HepG2 (cell line): ENCODE results near the gene LINC00237. TPM values are rescaled to one million over a fixed set of nuclear protein-coding genes. Genes with fewer than 3 reads are reported as not detected.
A peak's percentile ranks its signal among the peaks of the same experiment; 100 is the strongest.

ENCODE experiments used
- AGO1 ChIP-seq: fragments of 200-400 bp; formaldehyde crosslinking; IDR thresholded peaks from 2 replicates; pipeline ENCODE4 v1.6.1; 2017; ENCODE audit warnings: mild to moderate bottlenecking, low read depth, low read length, moderate library complexity; ENCODE audit not compliant: poor library complexity, severe bottlenecking
- ARNT2 ChIP-seq: sonication (generic); formaldehyde crosslinking; IDR thresholded peaks from 2 replicates; pipeline ENCODE4 v1.8.0; 2022; ENCODE audit warnings: mild to moderate bottlenecking, low read depth, missing genetic modification reagents, moderate library complexity
- CAMTA2 ChIP-seq: sonication (generic); formaldehyde crosslinking; IDR thresholded peaks from 2 replicates; pipeline ENCODE4 v1.4.0; 2020; ENCODE audit warnings: mild to moderate bottlenecking, missing genetic modification reagents, borderline replicate concordance
- CENPBD1 ChIP-seq: sonication (generic); formaldehyde crosslinking; IDR thresholded peaks from 2 replicates; pipeline ENCODE4 v1.8.0; 2022; ENCODE audit warnings: missing genetic modification reagents, low read depth, mild to moderate bottlenecking, borderline replicate concordance
- CTCF ChIP-seq: sonication (generic); formaldehyde crosslinking; IDR thresholded peaks from 2 replicates; pipeline ENCODE4 v1.5.0; 2020; ENCODE audit warnings: mild to moderate bottlenecking, missing genetic modification reagents, moderate library complexity
- E2F2 ChIP-seq: sonication (generic); formaldehyde crosslinking; IDR thresholded peaks from 2 replicates; pipeline ENCODE4 v1.4.0; 2020; ENCODE audit warnings: missing genetic modification reagents, borderline replicate concordance
- GATA4 ChIP-seq: sonication (generic); IDR thresholded peaks from 2 replicates; pipeline ENCODE4 v1.6.1; 2016; ENCODE audit warnings: antibody characterized with exemption, low read depth, borderline replicate concordance
- KMT2B ChIP-seq: IDR thresholded peaks from 2 replicates; pipeline ENCODE4 v1.6.1; 2016; ENCODE audit warnings: missing genetic modification reagents, missing compliant biosample characterization
- MIER3 ChIP-seq: IDR thresholded peaks from 2 replicates; pipeline ENCODE4 v1.6.1; 2016; ENCODE audit warnings: missing compliant biosample characterization, borderline replicate concordance
- NKX3-1 ChIP-seq: sonication (generic); formaldehyde crosslinking; IDR thresholded peaks from 2 replicates; pipeline ENCODE4 v1.5.0; 2020; ENCODE audit warnings: missing genetic modification reagents
- REL ChIP-seq: sonication (generic); formaldehyde crosslinking; conservative IDR thresholded peaks from 2 replicates; pipeline ENCODE4 v1.8.0; 2022; ENCODE audit warnings: mild to moderate bottlenecking, missing genetic modification reagents, moderate library complexity
- SALL2 ChIP-seq: sonication (generic); formaldehyde crosslinking; IDR thresholded peaks from 2 replicates; pipeline ENCODE4 v1.8.1; 2023; ENCODE audit warnings: mild to moderate bottlenecking, missing genetic modification reagents, inconsistent platforms
- SMC3 ChIP-seq: IDR thresholded peaks from 2 replicates; pipeline ENCODE4 v1.6.1; 2011; ENCODE audit warnings: low read length, improper control_type of control experiment
- TERF1 ChIP-seq: sonication (generic); formaldehyde crosslinking; IDR thresholded peaks from 2 replicates; pipeline ENCODE4 v1.8.0; 2022; ENCODE audit warnings: mild to moderate bottlenecking, missing genetic modification reagents, moderate library complexity
- TFAP4 ChIP-seq: sonication (generic); IDR thresholded peaks from 2 replicates; pipeline ENCODE4 v1.6.1; 2016; ENCODE audit warnings: low read depth, borderline replicate concordance
- ZBTB10 ChIP-seq: sonication (generic); formaldehyde crosslinking; IDR thresholded peaks from 2 replicates; pipeline ENCODE4 v1.4.0; 2020; ENCODE audit warnings: missing genetic modification reagents, borderline replicate concordance
- ZNF335 ChIP-seq: sonication (generic); formaldehyde crosslinking; IDR thresholded peaks from 2 replicates; pipeline ENCODE4 v1.4.0; 2020; ENCODE audit warnings: missing genetic modification reagents
- ZNF629 ChIP-seq: sonication (generic); formaldehyde crosslinking; conservative IDR thresholded peaks from 2 replicates; pipeline ENCODE4 v1.5.0; 2020; ENCODE audit warnings: missing genetic modification reagents
- ZNF672 ChIP-seq: sonication (generic); formaldehyde crosslinking; IDR thresholded peaks from 2 replicates; pipeline ENCODE4 v1.8.1; 2022; ENCODE audit warnings: missing genetic modification reagents
- ZNF780A ChIP-seq: sonication (generic); formaldehyde crosslinking; IDR thresholded peaks from 2 replicates; pipeline ENCODE4 v1.8.0; 2022; ENCODE audit warnings: mild to moderate bottlenecking, missing genetic modification reagents, moderate library complexity
- polyA plus RNA-seq, 8 experiments: library from polyadenylated mRNA; depleted of rRNA in 3 of 8; stranded (reverse) in 7 of 8; unstranded in 1 of 8; fragments of >200 nt; fragmentation: Illumina TruSeq in 4 of 8; extraction: Trizol in 4 of 8; gene quantifications; 2 replicates each; pipeline versions ENCODE4 v1.2.1 to v1.2.3, GENCODE V29; 2011 to 2016; ENCODE audit warnings: low read depth in 4 of 8, missing spikeins in 1 of 8, mixed read lengths in 1 of 8; ENCODE audit not compliant: insufficient read depth in 1 of 8
- total RNA-seq, 5 experiments: library from RNA; depleted of rRNA; stranded (reverse); fragments of >200 nt; fragmentation: Illumina TruSeq; extraction: Trizol; gene quantifications; 2 replicates each; pipeline ENCODE4 v1.2.3, GENCODE V29; 2016; ENCODE audit warnings: low read depth in 1 of 5

LINC00237 gene
- total and polyA plus RNA-seq, 2 of the 13 experiments (the other 11 are each of a cell fraction or from before 2014, with no cell fraction given): not detected

- peak; percentile 66; the same call in 1 of the 2 replicates for TF ChIP-seq ZBTB10
- TF ChIP-seq TFAP4: peak; percentile 56; the same call in 1 of the 2 replicates
- peak; percentile 70 for TF ChIP-seq CTCF
- peak; percentile 28; the same call in 1 of the 2 replicates for TF ChIP-seq ZNF629 (CRISPR knock-in tag)
- peak; percentile 88 for TF ChIP-seq ARNT2 (CRISPR knock-in tag)
- no peak; the same call in 1 of the 2 replicates for TF ChIP-seq SMC3
- peak; percentile 54; the same call in 1 of the 2 replicates for TF ChIP-seq SALL2 (CRISPR knock-in tag)
- TF ChIP-seq ZNF335 (CRISPR knock-in tag): 0 out of 2 replicates have a peak, but pooled peaks have one; percentile 46
- TF ChIP-seq CENPBD1: no peak
- peak; percentile 95 for TF ChIP-seq KMT2B (CRISPR knock-in tag)
- TF ChIP-seq NKX3-1: no peak
- 0 out of 2 replicates have a peak, but pooled peaks have one; percentile 16 for TF ChIP-seq ZNF780A (CRISPR knock-in tag)
- TF ChIP-seq CAMTA2: no peak; the same call in 1 of the 2 replicates
- peak; percentile 86 for TF ChIP-seq GATA4
- TF ChIP-seq TERF1 (CRISPR knock-in tag): 0 out of 2 replicates have a peak, but pooled peaks have one; percentile 66
- 0 out of 2 replicates have a peak, but pooled peaks have one; percentile 23 for TF ChIP-seq E2F2 (CRISPR knock-in tag)
- TF ChIP-seq REL (CRISPR knock-in tag): peak; percentile 97
- TF ChIP-seq AGO1: no peak
- 0 out of 2 replicates have a peak, but pooled peaks have one; percentile 51 for TF ChIP-seq ZNF672
- TF ChIP-seq MIER3 (CRISPR knock-in tag): peak; percentile 94
Observed at GRCh38 chr20:21125849-21126580, 19.9 kb upstream of the LINC00237 start, which contains the start of gene KIZ (continued).
